ENCODE data around the gene RPAP3. TPM values are rescaled to one million over a fixed set of nuclear protein-coding genes. Genes with fewer than 3 reads are reported as not detected.

RPAP3 gene
- polyA plus RNA-seq, 1 donor (not counting 4 experiments of a cell fraction or from before 2014, with no cell fraction given) = 22.9 TPM

DNA sequence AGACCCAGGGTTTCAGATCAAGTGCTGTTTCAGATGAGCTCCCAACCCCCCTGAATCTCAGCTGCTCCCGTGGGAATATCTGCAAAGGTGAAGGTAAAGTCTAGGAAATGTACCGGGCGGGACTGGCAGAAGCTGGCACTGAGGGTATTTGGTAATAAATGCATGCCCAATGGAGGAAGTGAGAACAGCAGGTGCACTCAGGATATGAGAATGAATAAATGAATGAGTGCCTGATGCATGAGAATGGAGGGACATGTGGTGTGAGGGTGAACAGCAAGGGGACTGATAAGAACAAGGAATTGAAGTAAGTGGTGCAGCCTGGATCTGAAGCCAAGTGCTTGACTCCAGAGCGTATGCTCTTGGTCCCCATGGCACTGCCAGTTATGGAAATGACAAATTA, 41.3 kb upstream of the RPAP3 start:
- Histone ChIP-seq H3K79me2 (ENCODE audit: control insufficient read depth, insufficient read depth, low read length) (no peaks in the 10 kb centered on the region), H3K4me2 (ENCODE audit: control insufficient read depth, extremely low read depth, insufficient read depth, low read depth, low read length) (no peak overlapping the region), H3K9me3 (ENCODE audit: control insufficient read depth, low read depth, low read length) (no peaks in the 10 kb centered on the region), H4K20me1 (ENCODE audit: control insufficient read depth, extremely low read depth, insufficient read depth, low read length) (no peaks in the 10 kb centered on the region), H2AFZ (ENCODE audit: control insufficient read depth, low read length) (no peak overlapping the region), H3K4me1 (ENCODE audit: control insufficient read depth, extremely low read depth, insufficient read depth, low read length) (peaks cover 27% of the 10 kb centered on the region), H3K27ac (ENCODE audit: control insufficient read depth, insufficient read depth, low read length) (no peak overlapping the region), H3K4me3 (ENCODE audit: control insufficient read depth in 2 of 3, extremely low read depth in 1 of 3, insufficient read depth in 2 of 3, low read depth in 1 of 3, low read length in 3 of 3) (no peak overlapping the region), H3K9me1 (ENCODE audit: control insufficient read depth, extremely low read depth, insufficient read depth, low read length) (peaks cover 2% of the 10 kb centered on the region), H3K9ac (ENCODE audit: control insufficient read depth, extremely low read depth, insufficient read depth, low read length) (no peak overlapping the region), H3K36me3 (ENCODE audit: control insufficient read depth in 2 of 2, extremely low read depth in 1 of 2, insufficient read depth in 2 of 2, low read length in 2 of 2) (peaks cover 8 to 23% of the 10 kb centered on the region in 2 experiments), H3K27me3 (ENCODE audit: control insufficient read depth, extremely low read depth, insufficient read depth, low read length) (no peaks in the 10 kb centered on the region)
- FAIRE-seq = no peak
- TF ChIP-seq EZH2 (IDR thresholded peaks at IDR 0.05; ENCODE audit: low read length) = no peak
- TF ChIP-seq, protein P1, sequence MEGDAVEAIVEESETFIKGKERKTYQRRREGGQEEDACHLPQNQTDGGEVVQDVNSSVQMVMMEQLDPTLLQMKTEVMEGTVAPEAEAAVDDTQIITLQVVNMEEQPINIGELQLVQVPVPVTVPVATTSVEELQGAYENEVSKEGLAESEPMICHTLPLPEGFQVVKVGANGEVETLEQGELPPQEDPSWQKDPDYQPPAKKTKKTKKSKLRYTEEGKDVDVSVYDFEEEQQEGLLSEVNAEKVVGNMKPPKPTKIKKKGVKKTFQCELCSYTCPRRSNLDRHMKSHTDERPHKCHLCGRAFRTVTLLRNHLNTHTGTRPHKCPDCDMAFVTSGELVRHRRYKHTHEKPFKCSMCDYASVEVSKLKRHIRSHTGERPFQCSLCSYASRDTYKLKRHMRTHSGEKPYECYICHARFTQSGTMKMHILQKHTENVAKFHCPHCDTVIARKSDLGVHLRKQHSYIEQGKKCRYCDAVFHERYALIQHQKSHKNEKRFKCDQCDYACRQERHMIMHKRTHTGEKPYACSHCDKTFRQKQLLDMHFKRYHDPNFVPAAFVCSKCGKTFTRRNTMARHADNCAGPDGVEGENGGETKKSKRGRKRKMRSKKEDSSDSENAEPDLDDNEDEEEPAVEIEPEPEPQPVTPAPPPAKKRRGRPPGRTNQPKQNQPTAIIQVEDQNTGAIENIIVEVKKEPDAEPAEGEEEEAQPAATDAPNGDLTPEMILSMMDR (optimal IDR thresholded peaks at IDR 0.05 in 1 of 3, IDR thresholded peaks at IDR 0.05 in 1 of 3, conservative IDR thresholded peaks at IDR 0.05 in 1 of 3; ENCODE audit: extremely low read depth in 1 of 3, insufficient read depth in 2 of 3, low read length in 3 of 3) = no peak
- dilution Hi-C loops (cut with MboI; ENCODE audit: extremely low pct_ligation_motif_present, low sequenced_read_pairs) = no loop called here
- no peak for DNase-seq (ENCODE audit: low read depth, low spot score)

DNA sequence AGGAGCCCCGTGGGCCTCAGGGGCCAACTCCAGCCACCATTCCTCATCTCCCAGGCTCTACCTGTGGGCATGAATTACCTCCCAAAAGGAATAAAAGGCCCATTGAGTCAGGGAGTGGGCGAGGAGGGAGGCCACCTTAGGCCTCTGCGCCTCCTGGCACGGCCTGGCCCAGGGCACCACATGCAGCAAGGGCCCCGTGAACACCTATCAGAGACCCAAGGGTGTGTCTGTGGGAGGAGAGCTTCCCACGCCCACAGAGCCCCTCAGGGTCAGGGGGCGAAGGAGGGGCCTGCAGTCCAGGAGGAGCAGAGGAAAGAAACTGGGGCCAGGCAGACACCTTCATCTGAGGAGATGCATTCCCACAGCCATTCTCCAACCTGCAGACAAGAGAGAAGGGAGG, 40.7 kb upstream of the RPAP3 start:
- H3K4me1 ChIP-seq (ENCODE audit: control insufficient read depth, extremely low read depth, insufficient read depth, low read length) = peaks cover 23% of the 10 kb centered on the region
- no peaks in the 10 kb centered on the region for H3K79me2 ChIP-seq (ENCODE audit: control insufficient read depth, insufficient read depth, low read length)
- no peak overlapping the region for H2AFZ ChIP-seq (ENCODE audit: control insufficient read depth, low read length)
- no peaks in the 10 kb centered on the region for H3K9me3 ChIP-seq (ENCODE audit: control insufficient read depth, low read depth, low read length)
- H3K9ac ChIP-seq (ENCODE audit: control insufficient read depth, extremely low read depth, insufficient read depth, low read length) = no peak overlapping the region
- H3K36me3 ChIP-seq (ENCODE audit: control insufficient read depth in 2 of 2, extremely low read depth in 1 of 2, insufficient read depth in 2 of 2, low read length in 2 of 2) = peaks cover 8 to 23% of the 10 kb centered on the region in 2 experiments
- no peaks in the 10 kb centered on the region for H4K20me1 ChIP-seq (ENCODE audit: control insufficient read depth, extremely low read depth, insufficient read depth, low read length)
- no peak overlapping the region for H3K27ac ChIP-seq (ENCODE audit: control insufficient read depth, insufficient read depth, low read length)
- FAIRE-seq (no peak), DNase-seq (ENCODE audit: low read depth, low spot score) (no peak)
- no peak for TF ChIP-seq EZH2 (IDR thresholded peaks at IDR 0.05; ENCODE audit: low read length)
- TF ChIP-seq, protein P1 (optimal IDR thresholded peaks at IDR 0.05 in 1 of 3, IDR thresholded peaks at IDR 0.05 in 1 of 3, conservative IDR thresholded peaks at IDR 0.05 in 1 of 3; ENCODE audit: extremely low read depth in 1 of 3, insufficient read depth in 2 of 3, low read length in 3 of 3) = no peak
- H3K4me2 ChIP-seq (ENCODE audit: control insufficient read depth, extremely low read depth, insufficient read depth, low read depth, low read length) = no peak overlapping the region
- no peak overlapping the region for H3K4me3 ChIP-seq (ENCODE audit: control insufficient read depth in 2 of 3, extremely low read depth in 1 of 3, insufficient read depth in 2 of 3, low read depth in 1 of 3, low read length in 3 of 3)
- no peaks in the 10 kb centered on the region for H3K9me1 ChIP-seq (ENCODE audit: control insufficient read depth, extremely low read depth, insufficient read depth, low read length)
- dilution Hi-C loops (cut with MboI; ENCODE audit: extremely low pct_ligation_motif_present, low sequenced_read_pairs) = no loop called here
- no peaks in the 10 kb centered on the region for H3K27me3 ChIP-seq (ENCODE audit: control insufficient read depth, extremely low read depth, insufficient read depth, low read length)

Measured in keratinocyte (primary cell).